IMR-90 (cell line): ENCODE data around the gene RAD23B. TPM values are rescaled to one million over a fixed set of nuclear protein-coding genes. Genes with fewer than 3 reads are reported as not detected.

Source experiments
- ATAC-seq: fragments of 200-7000 bp; cut with Tn5 transposase; 2 replicates; pipeline ENCODE4 v1.9.1; 2020; ENCODE audit warnings: low read depth, mild to moderate bottlenecking, moderate library complexity
- BruUV-seq: library from RNA; stranded (reverse); fragments of 400-500 nt; replicated peaks from 2 replicates; lab custom pipeline; 2021; lab: Mats Ljungman, UMichigan
- CTCF ChIA-PET: fragments of 300-600 bp; formaldehyde crosslinking; extraction: SDS; loops from one replicate; lab custom pipeline; 2021; ENCODE audit warnings: antibody characterized with exemption; lab: Yijun Ruan, JAX
- POLR2A ChIA-PET: fragments of 300-600 bp; sonication (Branson Sonifier 250); formaldehyde crosslinking; loops from one replicate; lab custom pipeline; 2022; ENCODE audit warnings: antibody characterized with exemption; ENCODE audit not compliant: unreplicated experiment; lab: Charles Lee
- DNase-seq: peaks from one replicate; pipeline ENCODE4 v3.0.0; 2013
- H2AFZ ChIP-seq: replicated peaks from 2 replicates; pipeline ENCODE3; 2013; ENCODE audit warnings: low read length, mild to moderate bottlenecking; ENCODE audit not compliant: poor library complexity
- H2AK5ac ChIP-seq: 2 replicates; pipeline ENCODE4 v1.6.1; 2013; ENCODE audit warnings: low read depth, low read length, inconsistent platforms
- H2AK9ac ChIP-seq: replicated peaks from 2 replicates; pipeline ENCODE3; 2013; ENCODE audit warnings: mild to moderate bottlenecking, low read depth, low read length, moderate library complexity; ENCODE audit not compliant: poor library complexity
- H2BK120ac ChIP-seq: 2 replicates; pipeline ENCODE4 v1.6.1; 2013; ENCODE audit warnings: low read depth, low read length, inconsistent platforms
- H2BK15ac ChIP-seq: 3 replicates; pipeline ENCODE4 v1.6.1; 2013; ENCODE audit warnings: low read depth, low read length, inconsistent platforms
- H2BK20ac ChIP-seq: 2 replicates; pipeline ENCODE4 v1.6.1; 2013; ENCODE audit warnings: low read depth, mild to moderate bottlenecking, inconsistent platforms, low read length, moderate library complexity
- H2BK5ac ChIP-seq: 2 replicates; pipeline ENCODE4 v1.6.1; 2013; ENCODE audit warnings: mild to moderate bottlenecking, low read depth, low read length, inconsistent platforms; ENCODE audit not compliant: poor library complexity, severe bottlenecking
- H3K14ac ChIP-seq: replicated peaks from 2 replicates; pipeline ENCODE4 v1.6.1; 2013; ENCODE audit warnings: low read depth, low read length, inconsistent platforms
- H3K18ac ChIP-seq: 2 replicates; pipeline ENCODE4 v1.6.1; 2013; ENCODE audit warnings: low read depth, low read length, control low read depth
- H3K23ac ChIP-seq: 2 replicates; pipeline ENCODE4 v1.6.1; 2013; ENCODE audit warnings: low read depth, low read length, inconsistent platforms
- H3K27ac ChIP-seq: 2 replicates; pipeline ENCODE4 v1.5.1; 2013; ENCODE audit warnings: mild to moderate bottlenecking, control low read depth, low read length; ENCODE audit not compliant: insufficient read depth
- H3K27me3 ChIP-seq: 2 replicates; pipeline ENCODE4 v1.6.1; 2013; ENCODE audit warnings: low read length; ENCODE audit not compliant: control insufficient read depth, insufficient read depth
- H3K36me3 ChIP-seq: 2 replicates; pipeline ENCODE4 v1.6.1; 2013; ENCODE audit warnings: low read length, mixed read lengths; ENCODE audit not compliant: control insufficient read depth, insufficient read depth
- H3K4ac ChIP-seq: 2 replicates; pipeline ENCODE4 v1.6.1; 2013; ENCODE audit warnings: low read depth, low read length, inconsistent platforms
- H3K4me1 ChIP-seq: 2 replicates; pipeline ENCODE4 v1.6.1; 2013; ENCODE audit warnings: low read length, mixed read lengths; ENCODE audit not compliant: control insufficient read depth, insufficient read depth
- H3K4me2 ChIP-seq: 2 replicates; pipeline ENCODE4 v1.6.1; 2013; ENCODE audit warnings: low read depth, mild to moderate bottlenecking, control low read depth, low read length, moderate library complexity
- H3K4me3 ChIP-seq: 2 replicates; pipeline ENCODE4 v1.5.1; 2013; ENCODE audit warnings: low read depth, mild to moderate bottlenecking, control low read depth, low read length, moderate library complexity; ENCODE audit not compliant: insufficient read depth
- H3K56ac ChIP-seq: 2 replicates; pipeline ENCODE4 v1.6.1; 2013; ENCODE audit warnings: low read length, inconsistent platforms; ENCODE audit not compliant: insufficient read depth; ENCODE audit errors: extremely low read depth
- H3K79me1 ChIP-seq, 2 experiments: 2 replicates each; pipeline ENCODE4 v1.6.1; 2013; ENCODE audit warnings: low read length in 2 of 2, inconsistent platforms in 1 of 2, low read depth in 1 of 2
- H3K9ac ChIP-seq: 2 replicates; pipeline ENCODE4 v1.6.1; 2013; ENCODE audit warnings: low read depth, low read length, control low read depth
- H3K9me1 ChIP-seq: 2 replicates; pipeline ENCODE4 v1.6.1; 2013; ENCODE audit warnings: low read length, inconsistent platforms; ENCODE audit not compliant: insufficient read depth
- H3K9me3 ChIP-seq: 2 replicates; pipeline ENCODE4 v1.6.1; 2013; ENCODE audit warnings: low read length; ENCODE audit not compliant: control insufficient read depth, insufficient read depth
- H4K20me1 ChIP-seq: 2 replicates; pipeline ENCODE4 v1.6.1; 2013; ENCODE audit warnings: low read length, inconsistent platforms; ENCODE audit not compliant: insufficient read depth
- H4K5ac ChIP-seq: 2 replicates; pipeline ENCODE4 v1.6.1; 2013; ENCODE audit warnings: mild to moderate bottlenecking, low read depth, low read length, control low read depth
- H4K8ac ChIP-seq, 2 experiments: 2 replicates each; pipeline ENCODE4 v1.6.1; 2013; ENCODE audit warnings: low read depth in 2 of 2, low read length in 2 of 2, control low read depth in 1 of 2, inconsistent platforms in 1 of 2
- H4K91ac ChIP-seq: 2 replicates; pipeline ENCODE4 v1.6.1; 2013; ENCODE audit warnings: low read depth, low read length, inconsistent platforms; ENCODE audit not compliant: insufficient read depth
- BHLHE40 ChIP-seq: fragments of 150-350 bp; IDR thresholded peaks from 2 replicates; pipeline ENCODE4 v1.6.1; 2016; ENCODE audit warnings: mild to moderate bottlenecking, low read depth, low read length
- CHD1 ChIP-seq: IDR thresholded peaks from 2 replicates; pipeline ENCODE4 v1.6.1; 2012; ENCODE audit warnings: low read depth, low read length, improper control_type of control experiment
- CTCF ChIP-seq: conservative IDR thresholded peaks from 2 replicates; pipeline ENCODE4 v1.5.1; 2012; ENCODE audit warnings: mild to moderate bottlenecking, low read depth, low read length, improper control_type of control experiment
- ELK1 ChIP-seq: fragments of 150-350 bp; IDR thresholded peaks from 2 replicates; pipeline ENCODE4 v1.6.1; 2016; ENCODE audit warnings: low read depth, mild to moderate bottlenecking, low read length, moderate library complexity, borderline replicate concordance
- FOS ChIP-seq: fragments of 150-350 bp; IDR thresholded peaks from 2 replicates; pipeline ENCODE4 v1.6.1; 2016; ENCODE audit warnings: low read depth, low read length
- MAFK ChIP-seq: IDR thresholded peaks from 2 replicates; pipeline ENCODE4 v1.6.1; 2012; ENCODE audit warnings: low read depth, low read length, improper control_type of control experiment
- MAZ ChIP-seq: IDR thresholded peaks from 2 replicates; pipeline ENCODE4 v1.6.1; 2012; ENCODE audit warnings: low read depth, mild to moderate bottlenecking, low read length, improper control_type of control experiment, moderate library complexity, borderline replicate concordance
- MXI1 ChIP-seq: IDR thresholded peaks from 2 replicates; pipeline ENCODE4 v1.6.1; 2012; ENCODE audit warnings: low read depth, mild to moderate bottlenecking, low read length, moderate library complexity, borderline replicate concordance
- NFE2L2 ChIP-seq: fragments of 150-350 bp; IDR thresholded peaks from 2 replicates; pipeline ENCODE4 v1.6.1; 2016; ENCODE audit warnings: low read depth, mild to moderate bottlenecking, low read length
- POLR2A ChIP-seq: IDR thresholded peaks from 2 replicates; pipeline ENCODE4 v1.6.1; 2012; ENCODE audit warnings: mild to moderate bottlenecking, low read depth, low read length
- RAD21 ChIP-seq: IDR thresholded peaks from 2 replicates; pipeline ENCODE4 v1.6.1; 2012; ENCODE audit warnings: low read length, improper control_type of control experiment
- RCOR1 ChIP-seq: IDR thresholded peaks from 2 replicates; pipeline ENCODE4 v1.6.1; 2012; ENCODE audit warnings: mild to moderate bottlenecking, low read length, improper control_type of control experiment; ENCODE audit not compliant: insufficient replicate concordance
- RFX5 ChIP-seq: IDR thresholded peaks from 2 replicates; pipeline ENCODE4 v1.8.0; 2012; ENCODE audit warnings: low read depth, mild to moderate bottlenecking, low read length, moderate library complexity
- SMC3 ChIP-seq: fragments of 150-350 bp; IDR thresholded peaks from 2 replicates; pipeline ENCODE4 v1.6.1; 2016; ENCODE audit warnings: low read depth, mild to moderate bottlenecking, antibody characterized with exemption, low read length, moderate library complexity
- USF2 ChIP-seq: fragments of 150-350 bp; IDR thresholded peaks from 2 replicates; pipeline ENCODE4 v1.6.1; 2017; ENCODE audit warnings: mild to moderate bottlenecking, antibody characterized with exemption, low read length, low read depth
- WGBS, 2 experiments: methylation state at CpG; one replicate each; pipeline versions ENCODE4 v1.1.5 to v1.1.7; 2013; ENCODE audit warnings: missing lambda C conversion rate in 2 of 2; ENCODE audit not compliant: insufficient read length in 1 of 2; ENCODE audit errors: extremely low coverage in 2 of 2; 5-methylcytosine and 5-hydroxymethylcytosine counted together
- dilution Hi-C: fragments of 300-500 bp; cut with HindIII; formaldehyde crosslinking; loops from one replicate; pipeline ENCODE4 v1.14.3; 2018; ENCODE audit warnings: low sequenced_read_pairs; ENCODE audit not compliant: unreplicated experiment
- in situ Hi-C: fragments of 300-500 bp; cut with MboI; formaldehyde crosslinking; loops from 3 replicates; pipeline ENCODE4 v1.14.3; 2019; ENCODE audit warnings: low sequenced_read_pairs, inconsistent platforms, mixed read lengths
- intact Hi-C: fragments of 100-400 bp; cut with micrococcal nuclease; formaldehyde crosslinking; loops from 2 replicates; pipeline ENCODE4 v1.10.0; 2022
- polyA plus RNA-seq, 3 experiments: library from polyadenylated mRNA; depleted of rRNA; stranded (reverse); fragments of >200 nt; gene quantifications; 2 replicates each; pipeline ENCODE4 v1.2.3, GENCODE V29; 2012; ENCODE audit warnings: low replicate concordance in 1 of 3
- total RNA-seq: library from RNA; depleted of rRNA; stranded (reverse); fragments of >200 nt; gene quantifications from 2 replicates; pipeline ENCODE4 v1.2.3, GENCODE V29; 2012

RAD23B gene
- total and polyA plus RNA-seq, 2 of the 4 experiments (the other 2 are of a cell fraction), result 126 to 148 TPM

- peaks cover 1% of the 10 kb centered on the region; the same call in 1 of the 2 replicates for H3K27me3 ChIP-seq
- no peak overlapping the region for H2AK9ac ChIP-seq
- no peaks in the 10 kb centered on the region for H3K9me3 ChIP-seq
- peaks cover 6% of the 10 kb centered on the region for H3K4me1 ChIP-seq
- no peaks in the 10 kb centered on the region for H3K36me3 ChIP-seq
- DNase-seq (no peak), ATAC-seq (no peak)
- no CpG with 5 or more reads among the region's 2 CpGs for WGBS, 2 experiments
- no peak overlapping the region for H4K91ac ChIP-seq
- no peak overlapping the region for H2AFZ ChIP-seq
- H2AK5ac ChIP-seq, result no peak overlapping the region
- no peak overlapping the region for H4K8ac ChIP-seq
- no peak overlapping the region for H3K27ac ChIP-seq
- no peak overlapping the region for H3K23ac ChIP-seq
- no peak overlapping the region for H4K5ac ChIP-seq
- H3K9me1 ChIP-seq, result 0 out of 2 replicates have a peak, but pooled peaks cover 4% of the 10 kb centered on the region
- dilution Hi-C loops, result no loop called here
- H2BK15ac ChIP-seq, result no peak overlapping the region
- H2BK5ac ChIP-seq, result no peak overlapping the region
- in situ Hi-C loops, result no loop called here
- intact Hi-C loops, result no loop called here
- no peak overlapping the region for H3K4ac ChIP-seq
- H3K4me3 ChIP-seq, result no peak overlapping the region
- no peaks in the 10 kb centered on the region for H4K20me1 ChIP-seq
- no peak overlapping the region for H2BK20ac ChIP-seq
- H3K14ac ChIP-seq, result no peak overlapping the region
- ChIA-PET POLR2A (no interaction called here), CTCF (interaction anchor here (0.6 to 2.6 kb wide), 6 partner anchors 11 to 103 kb away, joined by 3 to 20 read pairs (median 5); no protein-coding TSS in a partner anchor)
- BruUV-seq, result no TSS peak
- TF ChIP-seq SMC3 (no peak), MAFK (no peak), MXI1 (no peak), RCOR1 (no peak), RFX5 (no peak), CTCF (no peak), POLR2A (no peak), RAD21 (no peak), BHLHE40 (no peak), MAZ (no peak), ELK1 (no peak), CHD1 (no peak), FOS (no peak), USF2 (no peak), NFE2L2 (no peak)
- H3K9ac ChIP-seq, result no peak overlapping the region
- no peak overlapping the region for H2BK120ac ChIP-seq
- no peak overlapping the region for H3K4me2 ChIP-seq
- H3K18ac ChIP-seq, result no peak overlapping the region
- H3K56ac ChIP-seq, result no peak overlapping the region
- H3K79me1 ChIP-seq, result no peaks in the 10 kb centered on the region
These were observed 42.8 kb upstream of the RAD23B start for GRCh38 chr9:107240260-107240659.
